Measurements from ENCODE around the gene DOCK2. TPM values are rescaled to one million over a fixed set of nuclear protein-coding genes. Genes with fewer than 3 reads are reported as not detected.
A peak's percentile ranks its signal among the peaks of the same experiment; 100 is the strongest.
"Not testable (repeated sequence)": the region's sequence is repeated elsewhere in the genome, so short reads cannot be mapped to it uniquely, and the experiment has no call there.

The DOCK2 gene
- total RNA-seq, 1 donor from 2014 or later, result 3.3 TPM

DNA sequence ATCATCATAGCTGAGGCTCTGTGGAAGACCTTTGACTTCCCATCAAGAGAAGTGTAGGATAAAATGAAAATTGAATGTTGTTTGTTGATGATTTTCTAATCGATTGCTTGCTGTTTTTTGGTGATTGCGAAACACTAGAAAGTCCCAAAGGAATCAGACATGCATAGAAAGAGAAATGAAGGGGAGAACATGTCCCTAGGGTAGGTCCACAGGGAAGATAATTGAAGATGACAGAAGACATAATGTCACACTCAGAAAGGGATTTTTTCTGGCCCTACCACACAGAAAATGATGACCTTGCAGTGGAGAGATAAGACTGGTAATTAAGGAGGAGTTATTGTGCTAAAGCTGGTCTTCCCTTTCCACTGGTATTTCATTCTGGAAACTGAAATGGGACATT lies 280.4 kb downstream of the DOCK2 start:
- DNase-seq (ENCODE audit: low spot score in 2 of 2) (no peak), FAIRE-seq (no peak)

DNA sequence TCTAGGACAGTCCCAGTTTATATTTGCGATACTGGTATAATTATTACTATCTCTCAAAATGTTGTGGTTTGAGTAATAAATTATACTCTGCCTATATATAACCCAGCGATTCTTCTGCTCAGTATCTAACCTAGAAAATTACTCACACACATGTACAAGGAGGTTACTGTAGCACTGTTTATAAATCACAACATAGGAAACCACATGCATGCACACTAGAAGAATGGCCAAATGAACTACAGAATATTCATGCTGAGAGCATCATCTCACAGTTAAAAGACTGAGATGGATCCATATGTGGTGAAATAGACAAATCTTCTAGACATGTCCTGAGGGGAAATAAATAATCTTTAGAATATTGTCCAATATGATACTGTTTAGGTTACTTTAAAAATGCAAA lies 281.2 kb downstream of the DOCK2 start:
- FAIRE-seq (no peak), DNase-seq (ENCODE audit: low spot score in 2 of 2) (no peak)

DNA sequence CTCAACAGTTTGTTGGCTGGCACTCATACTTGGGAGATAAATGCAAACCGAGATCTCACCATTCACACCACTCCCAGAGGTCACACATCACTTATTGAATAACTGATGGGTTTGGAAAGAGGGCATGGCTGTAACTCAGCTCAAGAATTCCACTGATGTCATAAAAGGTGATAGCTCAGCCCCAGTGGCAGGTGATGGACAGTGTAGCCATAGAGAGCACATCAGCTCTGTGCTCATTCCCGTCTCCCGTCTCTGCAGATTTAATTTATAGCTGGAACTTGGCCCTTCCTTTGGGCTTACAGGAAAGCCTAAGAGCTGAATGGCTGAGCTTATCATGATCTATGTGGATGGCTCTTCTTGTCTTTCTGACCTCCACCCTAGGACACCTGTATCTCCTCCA lies 283.4 kb downstream of the DOCK2 start:
- FAIRE-seq (no peak), DNase-seq (ENCODE audit: low spot score in 2 of 2) (no peak)

DNA sequence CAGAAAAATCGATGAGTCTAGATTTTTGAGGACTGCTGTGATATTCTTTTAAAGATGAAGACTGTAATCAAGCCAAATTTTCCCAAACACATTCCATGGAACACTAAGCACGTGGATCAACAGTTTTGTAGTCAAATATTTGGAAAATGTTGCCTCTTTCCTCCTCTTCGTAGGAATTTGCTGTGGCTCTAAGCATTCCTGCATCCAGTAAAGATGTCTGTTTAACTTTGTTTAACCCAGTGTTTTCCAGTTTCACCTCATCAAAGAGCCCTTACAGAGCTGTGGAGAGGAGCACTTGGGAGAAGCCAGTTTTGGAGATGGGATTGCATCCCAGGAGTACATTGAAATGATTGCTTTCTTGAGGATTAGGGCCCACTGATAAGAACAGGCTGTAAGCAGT lies 284.3 kb downstream of the DOCK2 start:
- DNase-seq (ENCODE audit: low spot score in 2 of 2) (no peak), FAIRE-seq (no peak)

DNA sequence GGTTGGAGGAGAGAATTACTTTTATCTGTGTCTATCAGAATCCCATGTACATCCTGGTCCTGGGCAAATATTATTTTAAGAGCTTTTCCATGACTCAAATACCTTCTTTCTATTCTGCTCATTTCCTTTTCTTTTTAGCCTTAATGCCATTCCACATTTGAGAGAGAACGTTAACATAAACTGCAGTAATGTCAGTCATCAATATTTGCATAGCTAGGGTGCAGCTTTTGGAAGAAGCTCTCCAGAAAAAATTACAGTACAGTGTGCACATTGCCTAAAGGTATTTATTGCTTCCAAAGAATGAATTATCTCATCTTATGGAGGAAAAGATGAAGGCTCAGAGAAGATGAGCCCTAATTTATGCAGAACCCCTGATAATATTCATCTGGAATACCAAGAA lies 284.9 kb downstream of the DOCK2 start:
- no peak for DNase-seq (ENCODE audit: low spot score in 2 of 2)
- FAIRE-seq, result no peak

DNA sequence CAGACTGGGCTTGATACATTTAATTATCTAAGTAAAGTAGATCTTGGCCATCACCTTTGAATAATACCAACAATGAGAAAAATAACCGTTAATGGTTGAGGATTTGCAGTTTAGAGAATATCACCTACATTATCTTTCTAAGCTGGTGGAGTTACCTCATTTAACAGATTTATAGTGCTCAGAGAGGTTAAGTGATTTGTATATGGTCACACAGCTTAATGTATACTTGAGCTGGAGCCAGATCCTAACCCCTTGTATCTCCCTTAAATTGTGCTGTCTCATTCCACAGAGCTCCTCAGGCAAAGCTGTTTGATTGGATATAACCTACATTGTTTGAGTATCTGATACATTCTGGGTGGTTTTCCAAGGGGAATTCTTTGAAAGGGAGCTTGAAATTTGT lies 285.4 kb downstream of the DOCK2 start:
- FAIRE-seq, result no peak
- DNase-seq (ENCODE audit: low spot score in 2 of 2), result no peak

DNA sequence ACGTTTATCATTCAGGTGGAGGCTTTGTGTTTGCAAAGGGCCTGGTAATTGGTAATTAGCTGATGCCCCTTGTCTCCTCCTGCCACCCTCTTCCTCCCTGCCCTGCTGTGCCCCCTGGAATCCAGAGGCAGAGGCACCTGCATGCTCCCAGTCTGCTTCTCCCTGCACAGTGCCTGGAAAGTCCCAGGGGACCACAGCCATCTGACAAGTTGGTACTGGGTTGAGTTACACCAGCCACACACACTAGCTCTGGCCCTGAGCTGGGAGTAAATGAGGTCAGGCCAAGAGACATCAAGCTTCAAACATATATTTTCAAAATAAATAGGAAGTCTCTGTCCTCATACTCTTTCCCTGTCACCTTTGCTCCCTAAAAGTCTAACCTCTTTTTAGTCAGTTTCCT lies 286.9 kb downstream of the DOCK2 start:
- DNase-seq (ENCODE audit: low spot score in 2 of 2) (no peak), FAIRE-seq (no peak)

DNA sequence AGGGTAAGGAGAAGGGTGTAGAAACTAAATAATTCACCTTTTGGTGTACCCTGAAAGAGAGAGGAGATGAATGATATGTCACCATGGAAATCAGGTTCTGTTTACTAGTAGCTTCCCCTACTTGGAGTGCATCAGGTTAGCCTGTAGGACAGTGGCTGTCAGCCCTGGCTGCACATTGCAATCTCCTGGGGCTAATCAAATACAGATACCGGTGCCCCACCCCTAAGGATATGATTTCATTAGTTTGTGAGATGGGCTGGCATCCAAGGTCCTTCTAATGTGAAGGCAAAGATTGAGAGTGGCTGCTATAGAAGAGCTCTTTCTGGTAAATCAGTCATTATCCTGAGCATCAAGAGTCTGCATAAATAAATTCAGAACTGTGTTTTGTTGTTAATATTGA lies 296.1 kb downstream of the DOCK2 start:
- FAIRE-seq (no peak), DNase-seq (ENCODE audit: low spot score in 2 of 2) (no peak)

DNA sequence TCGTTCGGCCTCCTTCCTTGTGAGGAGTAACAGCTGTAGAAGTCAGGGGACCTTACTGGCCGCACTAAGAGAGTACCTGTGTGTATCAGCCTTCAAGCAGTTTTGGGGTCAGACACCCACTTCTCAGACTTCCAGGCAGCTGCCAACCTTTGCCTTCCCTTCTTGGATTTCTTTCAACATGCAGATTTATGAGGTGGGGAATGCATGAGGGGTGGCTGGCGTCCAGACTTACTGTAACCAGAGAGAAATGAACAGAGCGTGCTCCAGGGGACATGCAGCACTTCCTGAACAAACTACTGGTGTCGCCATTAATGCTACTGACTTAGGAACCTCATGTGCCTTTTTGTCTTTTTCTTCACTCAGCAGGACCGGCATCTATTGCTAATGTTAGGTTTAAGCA lies 296.5 kb downstream of the DOCK2 start:
- FAIRE-seq, result no peak
- DNase-seq (ENCODE audit: low spot score in 2 of 2), result no peak

DNA sequence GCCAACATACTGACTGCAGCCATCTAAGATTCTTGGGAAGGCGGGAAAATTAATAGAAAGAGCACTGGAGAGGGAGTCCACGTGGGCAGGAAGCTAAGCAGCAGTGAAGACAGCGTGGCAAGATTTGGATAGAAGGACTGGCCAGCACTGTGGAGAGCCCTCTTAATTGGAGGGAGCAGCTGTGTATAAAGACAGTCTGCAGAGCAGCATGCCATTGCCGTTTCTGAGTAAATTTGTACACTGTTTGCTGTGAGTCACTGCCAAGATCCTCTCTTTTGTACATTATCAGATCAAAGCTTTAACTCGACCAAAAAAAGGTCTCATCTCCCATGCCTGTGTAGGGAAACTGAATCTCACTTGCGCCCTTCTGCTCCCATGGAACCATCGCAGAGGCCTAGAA lies 297.9 kb downstream of the DOCK2 start:
- FAIRE-seq, result no peak
- no peak for DNase-seq (ENCODE audit: low spot score in 2 of 2)

DNA sequence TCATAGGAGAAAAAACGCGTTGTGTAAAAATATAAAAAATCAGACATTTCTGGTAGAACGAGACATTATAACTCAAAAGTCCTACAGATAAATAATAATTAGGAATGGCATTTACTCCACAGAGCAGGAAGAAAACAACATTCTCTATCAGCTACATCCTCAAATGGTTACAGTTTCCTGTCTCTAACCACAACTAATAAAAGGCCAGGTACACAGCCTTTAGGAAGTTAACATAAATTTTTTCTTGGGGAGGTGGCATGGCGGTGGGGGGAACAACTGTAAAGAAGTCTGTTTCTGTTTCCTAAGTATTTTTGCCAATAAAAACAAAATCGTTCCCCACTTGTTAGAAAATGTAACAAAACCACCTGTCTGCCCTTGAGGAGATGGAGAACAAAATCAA lies 298.7 kb downstream of the DOCK2 start:
- DNase-seq (ENCODE audit: low spot score in 2 of 2) (no peak), FAIRE-seq (no peak)

DNA sequence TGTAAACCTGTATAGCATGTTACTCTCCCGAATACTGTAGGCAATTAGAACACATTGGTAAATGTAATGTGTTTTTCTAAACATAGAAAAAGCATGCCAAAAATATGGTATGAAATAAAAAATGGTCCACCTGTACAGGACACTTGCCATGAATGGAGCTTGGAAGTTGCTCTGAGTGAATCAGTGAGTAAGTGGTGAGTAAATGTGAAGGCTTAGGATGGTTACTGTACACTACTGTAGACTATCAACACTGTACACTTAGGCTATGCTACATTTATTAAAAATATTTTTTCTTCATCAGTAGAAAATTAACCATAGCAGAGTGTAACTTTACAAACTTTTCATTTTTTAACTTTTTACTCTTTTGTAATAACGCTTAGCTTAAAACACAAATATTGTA lies 301.4 kb downstream of the DOCK2 start:
- FAIRE-seq, result no peak
- no peak for DNase-seq (ENCODE audit: low spot score in 2 of 2)

DNA sequence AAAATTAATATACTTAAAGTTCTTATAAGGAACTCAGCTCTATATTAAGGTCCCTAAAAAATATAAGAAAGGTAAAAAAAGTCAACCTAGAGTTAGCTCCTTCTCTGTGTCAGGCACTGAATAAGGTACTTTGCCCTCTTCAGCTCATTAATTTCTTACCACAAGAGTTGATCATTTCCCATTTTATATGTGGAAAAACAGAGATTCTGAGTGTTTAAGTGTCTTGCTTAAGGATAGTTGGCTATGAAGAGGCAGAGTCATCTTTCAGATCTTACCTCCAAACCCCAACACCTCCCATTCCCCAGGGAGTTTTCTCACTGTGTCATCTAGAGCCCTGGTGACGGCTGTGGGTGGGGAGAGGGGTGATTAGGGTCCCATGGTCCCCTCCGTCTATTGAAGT lies 302.7 kb downstream of the DOCK2 start:
- DNase-seq (ENCODE audit: low spot score in 2 of 2), result no peak
- no peak for FAIRE-seq

DNA sequence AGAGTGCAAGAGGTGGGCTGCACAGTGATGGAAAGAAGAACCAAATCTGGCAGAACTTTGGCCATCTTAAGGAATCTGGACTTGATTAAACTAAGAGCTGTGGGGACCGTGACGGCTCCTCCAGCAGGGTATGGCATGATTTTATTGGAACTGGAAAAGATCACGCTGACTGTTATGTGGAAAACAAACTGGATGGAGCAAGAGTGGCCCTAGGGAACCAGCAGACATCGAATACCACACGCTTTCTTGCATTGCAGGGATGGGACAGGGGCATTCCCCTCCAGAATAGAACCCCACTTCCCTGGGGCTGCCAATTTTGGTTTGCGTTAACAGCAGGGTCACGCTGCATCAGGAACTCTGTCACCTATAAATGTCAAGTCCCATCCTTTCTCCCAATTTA lies 304.5 kb downstream of the DOCK2 start:
- DNase-seq (ENCODE audit: low spot score in 2 of 2) (no peak), FAIRE-seq (no peak)

DNA sequence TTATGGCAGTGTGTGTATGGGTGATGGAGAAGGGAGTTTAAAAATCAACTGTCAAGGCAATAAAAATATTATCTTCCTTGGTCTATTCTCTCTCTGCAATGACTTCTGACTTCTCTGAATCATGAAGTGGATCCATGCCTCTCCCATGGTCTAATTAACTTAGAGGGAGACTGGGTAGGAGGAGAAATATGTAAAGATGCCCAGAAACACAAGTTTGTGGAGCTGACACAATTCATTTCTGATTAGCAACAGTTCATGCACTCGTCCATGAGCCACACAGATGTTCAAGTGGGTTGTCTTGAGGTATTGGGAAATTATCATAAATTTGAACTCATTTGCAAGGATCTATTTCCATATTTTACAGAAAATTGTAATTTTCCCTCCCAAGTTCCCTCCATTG lies 305.1 kb downstream of the DOCK2 start:
- FAIRE-seq, result no peak
- no peak for DNase-seq (ENCODE audit: low spot score in 2 of 2)

DNA sequence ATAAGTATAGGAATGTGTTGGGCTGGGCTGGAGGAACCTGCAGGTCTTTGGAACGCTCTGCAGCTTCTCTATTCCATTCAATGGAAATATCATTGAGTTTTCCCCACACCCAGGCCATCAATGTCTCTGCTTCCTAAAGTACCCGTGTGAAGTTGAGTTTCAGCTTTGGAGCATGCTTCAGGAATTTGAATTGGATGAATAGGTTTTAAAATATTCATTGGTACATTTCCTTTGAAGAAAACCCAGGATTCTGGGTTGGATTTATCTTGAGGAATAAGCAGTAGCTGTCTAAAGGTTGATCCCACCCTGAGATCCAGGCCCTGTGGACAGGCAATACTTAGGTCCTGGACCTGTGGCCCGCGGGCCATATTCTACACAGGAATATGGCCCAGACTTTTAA lies 306.0 kb downstream of the DOCK2 start:
- DNase-seq (ENCODE audit: low spot score in 2 of 2) (no peak), FAIRE-seq (no peak)

DNA sequence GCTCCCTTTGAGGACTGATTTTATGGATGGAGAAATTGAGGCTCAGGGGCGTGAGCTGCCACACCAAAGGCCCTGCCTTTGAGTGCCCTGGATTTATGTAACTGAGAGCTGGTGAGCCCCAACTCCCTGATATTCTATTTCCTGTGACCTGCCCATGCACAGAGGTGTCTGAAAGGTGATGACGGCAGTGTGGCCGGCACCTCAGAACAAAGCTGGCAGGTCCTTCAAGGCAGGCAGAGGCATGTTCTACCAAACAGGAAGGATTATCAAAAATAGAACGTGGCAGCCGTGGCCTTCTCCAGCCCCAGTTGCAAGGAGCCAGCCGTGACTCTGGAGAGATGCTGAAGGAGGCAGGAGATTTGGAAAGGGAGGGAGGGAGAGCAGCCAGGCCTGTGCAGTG lies 307.0 kb downstream of the DOCK2 start:
- DNase-seq (ENCODE audit: low spot score in 2 of 2) (no peak), FAIRE-seq (no peak)

DNA sequence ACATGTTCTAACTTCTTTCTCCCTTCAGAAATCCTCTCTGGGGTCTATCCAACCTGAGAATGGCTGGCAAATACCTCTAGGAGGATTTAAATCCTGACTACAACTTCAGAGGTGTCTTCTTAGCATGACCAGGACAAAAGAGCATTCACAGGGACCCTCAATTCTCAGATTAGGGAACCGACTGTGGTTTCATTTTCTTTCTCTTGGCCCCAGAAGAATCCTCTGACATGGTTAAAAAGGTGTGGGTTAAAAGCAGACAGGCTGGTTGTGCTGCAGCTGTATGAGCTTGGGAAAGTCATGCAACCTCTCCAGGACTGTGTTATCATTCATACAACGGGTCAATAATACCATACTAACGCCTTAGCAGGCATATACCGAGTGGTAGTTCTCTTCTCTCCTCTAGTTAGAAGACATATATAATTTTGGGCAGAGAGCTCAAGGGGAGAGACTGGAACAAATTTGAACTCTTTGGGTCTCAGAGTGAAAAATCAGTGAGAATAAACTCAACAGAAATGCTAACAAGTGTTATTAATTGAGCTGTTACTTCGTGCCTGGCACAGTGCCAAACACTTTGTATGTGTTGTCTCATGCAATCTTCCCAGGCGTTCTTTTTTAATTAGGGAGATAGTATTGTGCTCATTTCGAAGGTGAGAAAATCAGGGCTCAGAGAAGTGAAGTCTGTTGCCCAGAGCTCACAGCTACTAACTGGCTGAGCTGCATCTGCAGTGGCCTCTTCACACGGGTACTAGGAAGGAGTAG lies 308.0 kb downstream of the DOCK2 start:
- DNase-seq (ENCODE audit: low spot score in 2 of 2), result no peak
- FAIRE-seq, result no peak

DNA sequence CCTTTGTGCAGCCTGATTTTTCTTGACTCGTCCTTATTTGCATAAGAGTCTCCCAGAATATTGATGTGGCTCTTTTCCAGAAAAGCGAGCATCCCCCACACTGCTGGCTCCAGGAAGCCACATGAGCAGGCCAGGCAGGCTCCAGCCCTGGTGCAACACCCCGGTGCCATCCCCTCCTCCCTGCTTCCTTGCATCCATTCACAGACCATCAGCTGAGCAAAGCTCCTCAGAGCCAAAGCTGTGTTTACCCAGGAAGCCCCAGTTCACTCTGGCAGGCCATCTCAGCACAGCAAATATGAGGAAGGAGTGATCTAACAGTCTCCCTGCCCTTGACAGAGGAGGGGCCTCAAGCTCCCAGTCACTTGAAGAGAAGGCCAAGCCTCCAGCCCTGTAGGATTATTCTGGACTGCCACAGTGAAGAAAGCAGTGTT lies 308.8 kb downstream of the DOCK2 start:
- DNase-seq (ENCODE audit: low spot score in 2 of 2) (peak; percentile 17 to 32), FAIRE-seq (no peak)

DNA sequence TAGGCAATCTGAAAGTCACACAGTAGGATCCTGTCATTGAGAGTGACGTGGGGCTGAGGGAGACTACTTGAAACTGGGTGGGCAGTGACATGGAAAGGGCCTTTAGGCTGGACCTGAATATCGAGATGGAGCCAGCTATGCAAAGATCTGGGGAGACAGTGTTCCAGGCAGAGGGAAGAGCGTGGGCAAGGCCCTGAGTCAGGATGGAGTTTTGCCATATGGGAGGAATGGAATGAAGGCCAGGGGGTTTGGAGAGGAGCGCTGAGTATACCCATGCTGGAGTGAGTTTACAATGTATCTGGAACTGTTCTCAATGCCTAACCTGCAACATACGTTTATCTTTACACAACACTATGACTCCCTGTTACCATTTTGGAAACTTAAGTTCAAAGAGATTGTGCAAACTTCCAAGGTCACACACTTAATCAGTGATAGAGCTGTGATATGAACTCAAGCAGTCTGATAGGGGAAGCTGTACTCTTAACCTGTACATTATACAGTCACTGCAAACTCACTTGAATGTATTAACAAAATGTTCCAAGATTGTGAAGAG lies 309.7 kb downstream of the DOCK2 start:
- DNase-seq (ENCODE audit: low spot score in 2 of 2) (no peak), FAIRE-seq (no peak)

DNA sequence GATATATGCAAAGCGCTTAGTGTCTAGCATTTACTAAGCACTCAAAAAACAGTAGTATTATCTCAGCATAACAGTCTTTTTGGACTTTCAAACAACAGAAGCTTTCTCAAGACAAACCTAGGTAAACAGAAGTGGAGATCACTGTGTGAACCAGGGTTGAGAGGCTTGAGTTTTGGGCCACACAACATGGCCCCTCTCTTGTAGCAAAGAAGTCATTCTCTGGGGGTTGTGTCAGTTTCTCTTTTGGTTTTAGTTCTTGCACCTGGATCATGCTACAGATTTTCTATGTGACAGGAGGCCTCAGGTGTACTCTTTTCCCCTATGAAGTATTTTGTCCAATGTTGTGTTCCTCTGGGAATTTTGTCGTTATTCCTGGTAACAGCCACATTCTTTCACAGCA lies 313.3 kb downstream of the DOCK2 start:
- DNase-seq (ENCODE audit: low spot score in 2 of 2) (no peak), FAIRE-seq (no peak)

DNA sequence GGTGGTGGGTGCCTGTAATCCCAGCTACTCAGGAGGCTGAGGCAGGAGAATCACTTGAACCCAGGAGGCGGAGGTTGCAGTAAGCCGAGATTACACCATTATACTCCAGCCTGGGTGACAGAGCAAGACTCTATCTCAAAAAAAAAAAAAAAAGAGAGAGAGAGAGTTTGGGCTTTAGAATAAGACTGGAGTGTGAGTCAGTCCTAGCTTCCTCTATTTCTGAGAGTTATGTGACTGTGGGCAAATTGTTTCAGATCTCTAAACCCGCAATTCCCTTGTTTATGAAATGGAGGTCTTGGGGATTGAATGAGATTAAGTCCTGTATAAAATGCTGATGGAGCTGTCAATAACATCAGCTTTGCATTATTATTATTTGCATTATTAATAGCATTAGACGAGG lies 316.1 kb downstream of the DOCK2 start:
- not testable (repeated sequence) for FAIRE-seq; DNase-seq (ENCODE audit: low spot score in 2 of 2)

DNA sequence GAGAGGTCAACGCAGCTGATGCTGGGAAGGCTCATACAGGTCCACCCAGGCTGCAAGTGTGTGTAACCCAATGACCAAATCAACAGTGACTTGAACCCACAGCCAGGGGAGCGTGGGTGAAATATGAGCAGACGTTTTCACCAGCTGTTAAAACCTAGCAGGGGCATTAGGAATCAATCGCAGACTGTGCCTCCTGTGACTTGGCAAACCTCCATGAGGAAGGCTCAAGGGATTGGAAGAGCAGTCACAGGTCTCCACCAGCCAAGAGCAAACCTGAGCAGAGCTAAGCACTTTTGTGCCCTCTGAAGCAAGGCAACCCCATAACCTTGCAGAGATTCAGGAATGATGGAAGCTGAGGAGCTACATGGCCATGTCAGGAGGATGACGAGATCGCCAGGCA lies 317.7 kb downstream of the DOCK2 start:
- DNase-seq (ENCODE audit: low spot score in 2 of 2) (no peak), FAIRE-seq (no peak)
